Heart left ventricle (tissue), 16 donors: ENCODE data around the gene CRCP. TPM values are rescaled to one million over a fixed set of nuclear protein-coding genes. Genes with fewer than 3 reads are reported as not detected.
A peak's percentile ranks its signal among the peaks of the same experiment; 100 is the strongest.
"Not testable (repeated sequence)": the region's sequence is repeated elsewhere in the genome, so short reads cannot be mapped to it uniquely, and the experiment has no call there.

Experiments
- ATAC-seq, 4 donors: fragments of 200-7000 bp; cut with Tn5 transposase; one replicate each; pipeline ENCODE4 v1.9.1; 2020 to 2022; ENCODE audit warnings: moderate library complexity in 4 of 4, mild to moderate bottlenecking in 3 of 4, moderate number of reproducible peaks in 1 of 4
- DNase-seq, 5 donors: peaks; one replicate each; pipeline ENCODE4 v3.0.0-alpha.2; 2020
- H3K27ac ChIP-seq, 12 donors: fragments of 200-600 bp; sonication (generic) in 4 of 12; one replicate each; pipeline versions ENCODE4 v1.5.0 to v1.8.0; 2016 to 2022; ENCODE audit warnings: mild to moderate bottlenecking in 2 of 12
- H3K27me3 ChIP-seq, 9 donors: fragments of 200-600 bp; sonication (generic) in 2 of 9; one replicate each; pipeline versions ENCODE4 v1.5.1 to v1.8.0; 2016 to 2022; ENCODE audit warnings: mild to moderate bottlenecking in 3 of 9
- H3K36me3 ChIP-seq, 9 donors: fragments of 200-600 bp; sonication (generic) in 2 of 9; one replicate each; pipeline versions ENCODE4 v1.5.0 to v1.8.0; 2018 to 2022; ENCODE audit warnings: mild to moderate bottlenecking in 2 of 9
- H3K4me1 ChIP-seq, 12 donors: fragments of 200-600 bp; sonication (generic) in 4 of 12; one replicate each; pipeline versions ENCODE4 v1.5.0 to v1.8.0; 2016 to 2022; ENCODE audit warnings: mild to moderate bottlenecking in 3 of 12
- H3K4me3 ChIP-seq, 12 donors: fragments of 200-600 bp; sonication (generic) in 4 of 12; one replicate each; pipeline versions ENCODE4 v1.5.0 to v1.8.0; 2017 to 2022; ENCODE audit warnings: mild to moderate bottlenecking in 9 of 12, moderate library complexity in 4 of 12
- H3K9me3 ChIP-seq, 12 donors: fragments of 200-600 bp; sonication (generic) in 4 of 12; one replicate each; pipeline versions ENCODE4 v1.5.0 to v1.8.0; 2016 to 2022; ENCODE audit warnings: mild to moderate bottlenecking in 1 of 12
- CTCF ChIP-seq, 12 donors: fragments of 200-600 bp; sonication (generic) in 4 of 12; IDR thresholded peaks; one replicate each; pipeline versions ENCODE4 v1.5.0 to v1.8.0; 2018 to 2022; ENCODE audit warnings: antibody characterized with exemption in 12 of 12, mild to moderate bottlenecking in 5 of 12
- POLR2A ChIP-seq, 2 donors: fragments of 450-650 bp; IDR thresholded peaks; one replicate each; pipeline ENCODE4 v1.6.1; 2017; ENCODE audit warnings: antibody characterized with exemption in 2 of 2, mild to moderate bottlenecking in 2 of 2, moderate library complexity in 2 of 2
- WGBS, 4 donors: extraction: QIAGEN DNeasy Blood & Tissue Kit in 2 of 4; methylation state at CpG; one replicate each; pipeline versions ENCODE4 v1.1.5 to v1.1.7; 2013 to 2018; 5-methylcytosine and 5-hydroxymethylcytosine counted together
- intact Hi-C, 10 donors: fragments of 100-400 bp; cut with DNase I; formaldehyde crosslinking; loops; one replicate each; pipeline versions ENCODE4 v1.11.1 to v1.14.2; 2022
- polyA plus RNA-seq, 2 donors: library from polyadenylated mRNA; stranded (reverse); fragments of 200-250 nt; gene quantifications; one replicate each; pipeline ENCODE4 v1.2.3, GENCODE V29; 2013
- total RNA-seq, 9 donors: library from RNA; depleted of rRNA in 2 of 9; stranded (reverse); fragments of >200 nt in 2 of 9; fragmentation: NEBNext Ultra II Directional in 3 of 9; extraction: Animal tissue kit (Norgen Biotek cat#: 25700) in 3 of 9; gene quantifications; one replicate each; pipeline versions ENCODE4 v1.1.0 to v1.2.4, GENCODE V29; 2016 to 2023
- donor health status: ischemic (EF 13 %, LVEDD 7.1; RV severe dilation, severe dysfunction).
- donor health status: healthy with polysubstance abuse.
- donor health status: DM: no; HTN: yes; CAD: no.
- donor health status: DM: no; HTN: no; CAD: no.
- donor health status: ischemic (EF 25% LVEDD 6.9; RV normal size, moderate dysfunction).
- donor health status: ischemic (EF 25% LVEDD 5.7; RV mildly dilated, moderate dysfunction).
- donor health status: healthy.
- donor health status: DM: yes; HTN: yes; CAD: no.
- donor health status: ischemic (EF 35%, LVEDD 5.7; RV mildly dilated, moderate dysfunction).
- donor health status: nonischemic (EF 11% LVEDD 7.7; RV severe dilation, severe dysfunction).
- donor health status: DM: yes; HTN: yes; CAD: no.
- donor health status: PGD.
- donor health status: ischemic (EF 29% LVEDD 5.4; RV normal size, mild dysfunction).
- donor health status: nonischemic (EF 23%, LVEDD 6.1; RV moderate dilation, normal function).

Gene CRCP
- total and polyA plus RNA-seq, 11 donors: 14.7 to 69.4 (median 20.1) TPM

GRCh38 chr7:66150471-66150870 is 35.8 kb downstream of the CRCP start:
- DNase-seq (peak; percentile 67 to 79 (median 77)), ATAC-seq (peak; percentile 45 to 85 (median 76))
- H3K27ac ChIP-seq: peak overlapping the region; percentile 61 to 85 (median 74)
- H3K27me3 ChIP-seq: no peaks in the 10 kb centered on the region
- peaks cover 5 to 60% (median 32%) of the 10 kb centered on the region in 12 donors for H3K4me1 ChIP-seq
- TF ChIP-seq POLR2A (IDR thresholded peaks at IDR 0.05): no peak
- no peak for TF ChIP-seq CTCF (IDR thresholded peaks at IDR 0.05)
- 8 to 13% (median 11%) methylated on average over 3 of the region's 3 CpGs for WGBS, 4 donors
- intact Hi-C loops: loop anchor here in 2 of 10 donors (5.0 kb wide), 1 partner anchor 57 kb away; the partner anchor contains the start of gene TPST1 (in 2 of the 2)
- H3K9me3 ChIP-seq: no peaks in the 10 kb centered on the region
- peaks cover 0 to 61% (median 40%) of the 10 kb centered on the region in 9 donors for H3K36me3 ChIP-seq
- no peak overlapping the region for H3K4me3 ChIP-seq

GRCh38 chr7:66152371-66153191 is 37.9 kb downstream of the CRCP start:
- Histone ChIP-seq H3K4me3 (peak overlapping the region in 7 of 12 donors; percentile 2 to 22 (median 3)), H3K27me3 (no peaks in the 10 kb centered on the region), H3K9me3 (no peaks in the 10 kb centered on the region), H3K27ac (peak overlapping the region; percentile 43 to 85 (median 78)), H3K36me3 (peaks cover 0 to 62% (median 41%) of the 10 kb centered on the region in 9 donors), H3K4me1 (peaks cover 5 to 45% (median 32%) of the 10 kb centered on the region in 12 donors)
- intact Hi-C loops: loop anchor here in 2 of 10 donors (5.0 kb wide), 1 partner anchor 55 kb away; the partner anchor contains the start of gene TPST1 (in 2 of the 2)
- DNase-seq (no peak), ATAC-seq (peak; percentile 47 to 62 (median 56))
- TF ChIP-seq POLR2A (IDR thresholded peaks at IDR 0.05) (no peak), CTCF (IDR thresholded peaks at IDR 0.05) (no peak)
- WGBS, 4 donors: 25 to 32% (median 27%) methylated on average over 12 of the region's 12 CpGs

GRCh38 chr7:66153691-66154090 is 39.0 kb downstream of the CRCP start:
- DNase-seq: no peak
- no peak for ATAC-seq
- intact Hi-C loops: loop anchor here in 2 of 10 donors (5.0 kb wide), 1 partner anchor 54 kb away; the partner anchor contains the start of gene TPST1 (in 2 of the 2)
- Histone ChIP-seq H3K9me3 (peaks cover 0 to 6% (median 0%) of the 10 kb centered on the region in 12 donors), H3K4me3 (no peak overlapping the region), H3K27ac (peak overlapping the region in 2 of 12 donors; percentile 71 to 79), H3K4me1 (peaks cover 5 to 40% (median 32%) of the 10 kb centered on the region in 12 donors), H3K36me3 (peaks cover 0 to 72% (median 45%) of the 10 kb centered on the region in 9 donors), H3K27me3 (no peaks in the 10 kb centered on the region)
- TF ChIP-seq POLR2A (IDR thresholded peaks at IDR 0.05): no peak
- WGBS, 4 donors: 94 to 98% (median 97%) methylated on average over 11 of the region's 11 CpGs

GRCh38 chr7:66156035-66156434 is 41.4 kb downstream of the CRCP start:
- WGBS, 4 donors: 96 to 99% (median 98%) methylated on average over 7 of the region's 7 CpGs

GRCh38 chr7:66157060-66157459 is 42.4 kb downstream of the CRCP start:
- 89 to 94% (median 90%) methylated on average over 3 of the region's 3 CpGs for WGBS, 4 donors
- ATAC-seq: no peak
- no peak for TF ChIP-seq POLR2A (IDR thresholded peaks at IDR 0.05)
- no peak for TF ChIP-seq CTCF (IDR thresholded peaks at IDR 0.05)

More at GRCh38 chr7:66156035-66156434, 41.4 kb downstream of the CRCP start:
- H3K27ac ChIP-seq, H3K27me3 ChIP-seq, DNase-seq, H3K4me3 ChIP-seq, intact Hi-C loops, ATAC-seq: not testable (repeated sequence)
- peaks cover 0 to 27% (median 4%) of the 10 kb centered on the region in 12 donors for H3K9me3 ChIP-seq
- peaks cover 3 to 25% (median 21%) of the 10 kb centered on the region in 12 donors for H3K4me1 ChIP-seq
- H3K36me3 ChIP-seq: peaks cover 0 to 67% (median 45%) of the 10 kb centered on the region in 9 donors

More at GRCh38 chr7:66157060-66157459, 42.4 kb downstream of the CRCP start:
- Histone ChIP-seq H3K36me3 (peaks cover 0 to 63% (median 45%) of the 10 kb centered on the region in 9 donors), H3K4me3 (no peak overlapping the region), H3K9me3 (peaks cover 0 to 27% (median 4%) of the 10 kb centered on the region in 12 donors), H3K4me1 (peaks cover 0 to 16% (median 13%) of the 10 kb centered on the region in 12 donors), H3K27ac (no peak overlapping the region), H3K27me3 (no peaks in the 10 kb centered on the region)
- no peak for DNase-seq
- intact Hi-C loops: no loop called here
